Glutamatergic neuron (in vitro differentiated cells): ENCODE measurements around the gene C19orf33. TPM values are rescaled to one million over a fixed set of nuclear protein-coding genes. Genes with fewer than 3 reads are reported as not detected.

ENCODE experiments used
- DNase-seq: peaks from one replicate; pipeline ENCODE4 v3.0.0; 2022
- H3K27ac Mint-ChIP-seq: one replicate; pipeline ENCODE4 v1.8.0; 2020; ENCODE audit warnings: mild to moderate bottlenecking, mixed read lengths, inconsistent platforms; ENCODE audit not compliant: unreplicated experiment
- H3K27me3 Mint-ChIP-seq: one replicate; pipeline ENCODE4 v1.8.0; 2020; ENCODE audit warnings: mild to moderate bottlenecking, moderate library complexity, mixed read lengths, inconsistent platforms; ENCODE audit not compliant: unreplicated experiment
- H3K36me3 Mint-ChIP-seq: one replicate; pipeline ENCODE4 v1.8.0; 2020; ENCODE audit warnings: mild to moderate bottlenecking, mixed read lengths, inconsistent platforms; ENCODE audit not compliant: unreplicated experiment
- H3K4me1 Mint-ChIP-seq: one replicate; pipeline ENCODE4 v1.8.0; 2020; ENCODE audit warnings: mild to moderate bottlenecking, low read depth, mixed read lengths, inconsistent platforms; ENCODE audit not compliant: unreplicated experiment
- H3K4me3 Mint-ChIP-seq: one replicate; pipeline ENCODE4 v1.8.0; 2020; ENCODE audit warnings: mild to moderate bottlenecking, mixed read lengths, inconsistent platforms; ENCODE audit not compliant: unreplicated experiment
- H3K9me3 Mint-ChIP-seq: one replicate; pipeline ENCODE4 v1.8.0; 2020; ENCODE audit warnings: mild to moderate bottlenecking, moderate library complexity, mixed read lengths, inconsistent platforms; ENCODE audit not compliant: unreplicated experiment
- total RNA-seq: library from RNA; stranded (reverse); fragmentation: NEBNext Ultra II Directional; extraction: Animal tissue kit (Norgen Biotek cat#: 25700); gene quantifications from one replicate; pipeline ENCODE4 v1.2.1, GENCODE V29; 2021; ENCODE audit not compliant: unreplicated experiment
- TF ChIP-seq, protein P1 (sequence below): fragments of 200-600 bp; sonication (generic); IDR thresholded peaks from one replicate; pipeline ENCODE4 v1.5.0; 2021; ENCODE audit not compliant: partially characterized antibody, unreplicated experiment

The C19orf33 gene
- total RNA-seq, 1 donor from 2014 or later = 1.1 TPM

DNA sequence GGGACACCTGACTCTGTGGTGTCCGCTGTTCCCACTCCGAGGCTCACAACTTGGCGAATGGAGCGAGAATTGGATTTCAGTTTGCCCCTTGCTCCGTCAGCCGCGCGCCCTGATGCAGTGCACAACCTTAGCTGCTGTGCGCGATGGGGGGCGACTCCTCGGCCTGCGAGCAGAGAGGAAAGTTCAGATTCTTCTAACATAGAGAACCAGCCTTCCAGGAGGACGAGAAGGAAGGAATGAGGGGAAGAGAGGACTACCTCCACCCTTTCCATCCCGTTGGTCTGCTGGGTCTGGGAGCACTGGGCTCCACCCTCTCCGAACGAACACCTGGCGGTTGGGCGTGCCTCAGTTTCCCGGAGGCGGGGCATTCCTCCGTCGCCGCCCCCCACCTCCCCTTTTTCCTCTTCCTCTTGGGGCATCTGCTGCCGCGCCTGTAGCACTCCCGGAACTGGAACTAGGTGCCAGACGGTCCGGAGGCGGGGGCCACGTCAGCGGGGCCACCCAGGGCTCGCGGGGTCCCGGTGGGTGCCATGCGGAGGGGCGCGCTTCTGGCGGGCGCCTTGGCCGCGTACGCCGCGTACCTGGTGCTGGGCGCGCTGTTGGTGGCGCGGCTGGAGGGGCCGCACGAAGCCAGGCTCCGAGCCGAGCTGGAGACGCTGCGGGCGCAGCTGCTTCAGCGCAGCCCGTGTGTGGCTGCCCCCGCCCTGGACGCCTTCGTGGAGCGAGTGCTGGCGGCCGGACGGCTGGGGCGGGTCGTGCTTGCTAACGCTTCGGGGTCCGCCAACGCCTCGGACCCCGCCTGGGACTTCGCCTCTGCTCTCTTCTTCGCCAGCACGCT is 15.6 kb downstream of the C19orf33 start, which contains the start of gene KCNK6:
KCNK6 (plus strand) TSS at position 425 of the 838 bp plus-strand sequence; CDS start at position 531, 106 bp downstream.
- no peaks in the 10 kb centered on the region for H3K4me1 Mint-ChIP-seq
- peaks cover 4% of the 10 kb centered on the region for H3K36me3 Mint-ChIP-seq
- H3K9me3 Mint-ChIP-seq = peaks cover 7% of the 10 kb centered on the region
- no peak within 1 kb of the TSS for H3K27ac Mint-ChIP-seq
- H3K4me3 Mint-ChIP-seq = peak within 1 kb of the TSS; percentile 82
- peaks cover 7% of the 10 kb centered on the region for H3K27me3 Mint-ChIP-seq
- TF ChIP-seq, protein P1, sequence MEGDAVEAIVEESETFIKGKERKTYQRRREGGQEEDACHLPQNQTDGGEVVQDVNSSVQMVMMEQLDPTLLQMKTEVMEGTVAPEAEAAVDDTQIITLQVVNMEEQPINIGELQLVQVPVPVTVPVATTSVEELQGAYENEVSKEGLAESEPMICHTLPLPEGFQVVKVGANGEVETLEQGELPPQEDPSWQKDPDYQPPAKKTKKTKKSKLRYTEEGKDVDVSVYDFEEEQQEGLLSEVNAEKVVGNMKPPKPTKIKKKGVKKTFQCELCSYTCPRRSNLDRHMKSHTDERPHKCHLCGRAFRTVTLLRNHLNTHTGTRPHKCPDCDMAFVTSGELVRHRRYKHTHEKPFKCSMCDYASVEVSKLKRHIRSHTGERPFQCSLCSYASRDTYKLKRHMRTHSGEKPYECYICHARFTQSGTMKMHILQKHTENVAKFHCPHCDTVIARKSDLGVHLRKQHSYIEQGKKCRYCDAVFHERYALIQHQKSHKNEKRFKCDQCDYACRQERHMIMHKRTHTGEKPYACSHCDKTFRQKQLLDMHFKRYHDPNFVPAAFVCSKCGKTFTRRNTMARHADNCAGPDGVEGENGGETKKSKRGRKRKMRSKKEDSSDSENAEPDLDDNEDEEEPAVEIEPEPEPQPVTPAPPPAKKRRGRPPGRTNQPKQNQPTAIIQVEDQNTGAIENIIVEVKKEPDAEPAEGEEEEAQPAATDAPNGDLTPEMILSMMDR = no peak
- DNase-seq = peak; percentile 59

DNA sequence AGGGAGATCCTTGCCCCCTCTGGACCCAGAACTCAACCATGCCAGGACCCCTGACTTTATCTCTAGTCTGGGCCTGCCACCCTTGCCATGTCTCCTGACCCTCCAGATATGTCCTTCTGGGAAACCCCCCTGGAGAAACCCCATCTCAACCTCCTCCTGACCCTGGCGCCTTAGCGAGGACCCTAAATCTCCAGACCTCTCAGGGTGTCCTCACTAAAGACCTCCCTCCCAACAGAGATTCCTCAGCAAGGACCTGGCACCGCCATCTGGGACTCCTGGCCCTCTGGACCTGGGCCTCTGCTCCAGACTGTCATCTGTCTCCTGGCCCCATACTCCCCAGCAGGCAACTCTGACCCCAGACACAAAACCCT is 16.9 kb downstream of the C19orf33 start:
- Mint-ChIP-seq H3K9me3 (peaks cover 5% of the 10 kb centered on the region), H3K4me1 (no peaks in the 10 kb centered on the region), H3K27me3 (peaks cover 6% of the 10 kb centered on the region), H3K4me3 (peak overlapping the region; percentile 30), H3K27ac (peak overlapping the region; percentile 34), H3K36me3 (peaks cover 4% of the 10 kb centered on the region)
- TF ChIP-seq, protein P1 = no peak
- DNase-seq = no peak

GRCh38 chr19:38321646-38322196 is 17.7 kb downstream of the C19orf33 start:
- Mint-ChIP-seq H3K4me3 (no peak overlapping the region), H3K27me3 (peaks cover 2% of the 10 kb centered on the region)

DNA sequence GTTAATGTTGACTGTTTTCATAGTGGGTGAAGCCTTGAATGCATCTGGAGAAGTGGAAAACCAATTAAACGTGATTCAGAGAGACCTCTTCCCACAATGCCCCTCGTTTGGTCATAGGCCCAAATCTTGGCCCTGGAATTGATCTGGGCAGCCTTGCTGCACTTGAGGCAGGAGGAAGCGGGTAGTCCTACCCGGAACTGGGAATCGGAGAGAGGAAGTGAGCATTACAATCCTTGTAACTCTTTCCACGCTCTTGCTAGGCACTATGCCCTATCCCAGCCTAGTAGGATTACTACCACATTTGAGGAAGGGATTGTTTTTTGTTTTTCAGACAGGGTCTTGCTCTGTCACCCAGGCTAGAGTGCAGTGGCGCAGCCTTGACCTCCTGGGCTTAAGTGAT is 19.2 kb downstream of the C19orf33 start:
- H3K4me3 Mint-ChIP-seq = no peak overlapping the region
- peaks cover 8% of the 10 kb centered on the region for H3K9me3 Mint-ChIP-seq
- TF ChIP-seq, protein P1 = no peak
- H3K36me3 Mint-ChIP-seq = peaks cover 9% of the 10 kb centered on the region
- H3K27me3 Mint-ChIP-seq = peaks cover 5% of the 10 kb centered on the region
- no peak for DNase-seq
- H3K4me1 Mint-ChIP-seq = no peaks in the 10 kb centered on the region
- H3K27ac Mint-ChIP-seq = no peak overlapping the region

More at GRCh38 chr19:38321646-38322196, 17.7 kb downstream of the C19orf33 start:
- Mint-ChIP-seq H3K4me1 (no peaks in the 10 kb centered on the region), H3K9me3 (peaks cover 5% of the 10 kb centered on the region), H3K36me3 (peaks cover 4% of the 10 kb centered on the region), H3K27ac (no peak overlapping the region)
- TF ChIP-seq, protein P1 = no peak
- DNase-seq = no peak

DNA sequence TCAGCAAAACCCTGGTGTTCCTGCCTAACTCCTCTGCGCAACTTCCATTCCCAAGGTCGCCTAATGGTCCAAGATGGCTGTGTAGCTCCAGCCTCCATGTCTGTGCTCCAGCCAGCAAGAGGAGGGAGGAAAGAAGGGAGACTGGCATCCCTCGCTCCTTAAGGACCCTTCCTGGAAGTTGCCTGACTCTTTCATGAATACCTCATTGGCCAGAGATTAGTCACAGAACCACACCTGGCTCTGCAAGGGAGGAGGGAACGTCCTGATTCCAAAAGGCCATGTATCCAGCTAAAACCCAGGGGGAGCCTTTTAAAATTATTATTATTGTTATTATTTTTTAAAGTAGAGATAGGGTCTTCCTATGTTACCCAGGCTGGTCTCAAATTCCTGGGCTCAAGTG is 20.4 kb downstream of the C19orf33 start:
- TF ChIP-seq, protein P1 = no peak
- Mint-ChIP-seq H3K36me3 (peaks cover 9% of the 10 kb centered on the region), H3K9me3 (peaks cover 6% of the 10 kb centered on the region), H3K4me3 (no peak overlapping the region), H3K4me1 (no peaks in the 10 kb centered on the region), H3K27me3 (peaks cover 5% of the 10 kb centered on the region), H3K27ac (no peak overlapping the region)
- no peak for DNase-seq
